GM12801 (cell line): ENCODE measurements around the gene LRBA.

Source experiments
- CTCF ChIP-seq: IDR thresholded peaks from one replicate; pipeline ENCODE4 v1.5.1; 2011; ENCODE audit warnings: control low read depth; ENCODE audit not compliant: insufficient read length; ENCODE audit errors: extremely low read depth

LRBA gene

GRCh38 chr4:151029537-151029936 is 14.5 kb upstream of the LRBA start:
- TF ChIP-seq CTCF = no peak

GRCh38 chr4:151025759-151026158 is 10.7 kb upstream of the LRBA start:
- TF ChIP-seq CTCF = no peak

- TF ChIP-seq CTCF = no peak
Observed at GRCh38 chr4:151022586-151022985, 7.5 kb upstream of the LRBA start.

- no peak for TF ChIP-seq CTCF
Observed at GRCh38 chr4:151021637-151022334, 6.7 kb upstream of the LRBA start.

- no peak for TF ChIP-seq CTCF
Observed at GRCh38 chr4:151015459-151016347, 619 bp upstream of the LRBA start.

- no peak for TF ChIP-seq CTCF
Observed at GRCh38 chr4:151013944-151014343, 1.1 kb downstream of the LRBA start.

- TF ChIP-seq CTCF = no peak
Observed at GRCh38 chr4:151013491-151013890, 1.6 kb downstream of the LRBA start.
